Measurements from ENCODE around the gene PROK1.

Gene PROK1

DNA sequence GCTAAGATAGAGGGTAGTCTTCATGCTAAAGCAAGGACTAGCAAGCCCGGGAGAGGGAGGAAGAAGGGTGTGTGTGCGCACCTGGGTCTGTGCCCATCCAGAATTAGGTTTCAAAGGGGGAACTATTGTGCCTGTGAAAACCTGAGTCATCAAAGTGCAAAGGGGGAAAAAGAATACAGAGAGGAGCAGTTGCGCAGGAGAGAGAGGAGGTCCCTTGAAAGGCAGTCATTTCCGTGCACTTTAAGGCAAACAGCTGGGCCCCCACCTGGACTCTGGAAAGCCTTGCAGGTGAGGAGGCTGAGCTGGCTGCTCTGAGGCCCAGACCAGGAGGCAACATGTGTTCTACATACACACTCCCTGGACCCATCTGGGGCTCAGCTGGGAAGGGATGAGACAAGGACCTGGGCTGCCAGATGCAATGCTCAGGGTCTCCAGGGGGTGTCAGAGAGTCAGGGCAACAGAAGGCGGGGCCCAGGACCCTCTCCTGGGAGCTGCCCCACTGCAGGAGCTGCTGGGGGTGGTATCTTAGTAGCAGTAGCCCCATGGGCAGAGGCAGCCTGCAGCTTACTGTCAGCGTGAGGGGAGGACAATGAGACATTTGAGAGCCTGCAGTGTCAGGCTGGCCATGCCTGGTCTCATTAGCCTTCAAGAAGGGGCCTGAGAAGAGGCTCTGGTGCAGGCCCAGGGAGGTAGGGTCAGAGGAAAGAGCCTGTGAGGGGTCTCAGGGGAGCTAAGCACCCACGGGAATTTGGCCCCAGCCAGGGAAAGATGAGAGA lies 14.3 kb downstream of the PROK1 start:
- DNase-seq (ENCODE audit: low read depth in 2 of 2): no peak

DNA sequence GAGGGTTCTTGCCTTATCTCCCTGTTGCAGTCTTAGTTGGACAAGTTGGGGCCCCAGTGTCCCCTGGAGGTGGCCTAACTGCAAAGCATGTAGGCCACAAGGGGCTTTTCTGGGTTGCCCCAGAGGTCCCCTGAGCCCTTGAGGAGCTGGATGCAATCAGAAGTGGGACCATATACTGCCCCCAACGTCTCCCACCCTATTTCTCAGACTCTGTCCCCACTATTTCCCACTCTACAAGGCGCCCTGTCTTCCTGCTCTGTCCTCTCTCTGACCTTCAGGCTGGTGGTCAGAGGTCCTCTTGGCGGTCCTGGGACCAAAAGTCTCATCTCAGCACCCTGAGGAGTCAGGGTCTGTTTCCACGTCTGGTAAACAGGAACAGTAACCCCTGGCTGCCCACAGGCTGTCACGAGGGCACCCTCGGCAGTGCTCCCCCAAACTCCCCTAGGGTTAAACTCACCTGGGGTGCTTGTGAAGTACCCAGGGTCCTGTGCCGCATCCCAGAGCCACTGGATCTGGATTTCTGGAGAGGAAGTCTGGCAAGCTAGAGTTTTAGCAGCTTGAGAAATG lies 14.9 kb downstream of the PROK1 start:
- DNase-seq (ENCODE audit: low read depth in 2 of 2): no peak

DNA sequence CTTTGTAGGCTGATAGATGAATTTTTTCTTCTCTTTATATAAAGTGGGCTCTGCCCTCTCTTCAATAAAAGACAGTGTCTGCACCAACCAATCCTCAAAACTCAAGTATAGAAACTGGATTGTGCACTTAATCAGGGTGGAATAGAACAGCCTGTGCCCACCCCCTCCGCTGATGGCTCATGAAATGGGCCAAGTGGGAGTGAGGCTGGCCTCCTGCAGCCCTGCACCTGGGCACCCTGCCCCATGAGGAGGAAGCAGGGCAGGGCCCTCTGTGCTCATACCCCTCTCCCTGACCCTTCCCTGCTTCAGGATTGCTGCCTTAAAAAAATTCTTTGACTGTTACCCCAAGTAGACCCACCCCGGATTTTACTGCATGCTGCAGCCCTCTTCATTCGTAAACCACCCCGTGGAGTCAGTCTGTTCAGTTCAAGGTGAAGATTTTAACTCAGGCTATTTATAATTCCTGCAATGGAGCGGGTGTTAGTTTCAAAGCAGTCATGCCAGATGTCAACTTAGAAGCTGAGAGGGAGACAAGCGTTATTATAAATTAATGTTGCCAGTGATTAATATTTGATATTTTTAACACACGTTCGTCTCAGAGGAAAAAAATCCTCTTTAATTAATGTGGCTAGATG lies 15.8 kb downstream of the PROK1 start:
- no peak for DNase-seq (ENCODE audit: low read depth in 2 of 2)

DNA sequence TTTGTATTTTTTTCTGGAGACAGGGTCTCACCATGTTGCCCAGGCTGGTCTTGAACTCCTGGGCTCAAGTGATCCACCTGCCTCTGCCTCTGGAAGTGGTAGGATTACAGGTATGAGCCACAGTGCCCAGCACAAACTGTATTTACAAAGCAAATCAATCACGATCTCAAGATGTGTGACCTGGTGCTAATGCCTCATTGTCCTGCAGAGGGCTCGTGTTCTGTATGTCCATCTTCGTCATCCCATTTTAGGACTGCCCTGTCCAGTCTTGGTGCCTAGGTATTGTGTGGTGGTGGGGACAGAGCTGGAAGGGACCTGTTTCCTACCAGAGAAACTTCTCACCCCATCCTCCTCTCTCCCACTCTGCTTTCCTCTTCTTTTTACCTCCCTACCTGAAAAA lies 20.2 kb downstream of the PROK1 start:
- DNase-seq (ENCODE audit: low read depth in 2 of 2): no peak

DNA sequence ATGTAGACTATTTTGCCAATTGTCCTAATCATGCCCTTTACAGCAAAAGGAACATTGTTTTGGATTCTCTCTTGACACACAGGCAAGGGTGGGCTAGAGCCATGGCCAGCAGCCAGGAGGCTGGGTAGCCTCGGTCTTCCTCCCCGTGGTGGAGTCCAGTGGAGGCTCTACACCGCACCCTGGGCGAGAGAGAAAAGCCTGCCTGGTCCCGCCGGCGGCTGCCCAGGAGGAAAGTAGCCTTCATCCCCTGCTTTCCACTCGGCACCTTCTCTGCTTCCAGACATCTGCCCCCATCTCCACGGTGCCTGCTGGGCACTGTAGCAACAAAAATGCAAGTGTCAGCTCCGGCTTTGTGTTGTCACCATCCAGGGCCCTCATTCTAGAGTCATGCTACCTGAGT lies 21.6 kb downstream of the PROK1 start:
- DNase-seq (ENCODE audit: low read depth in 2 of 2): no peak

DNA sequence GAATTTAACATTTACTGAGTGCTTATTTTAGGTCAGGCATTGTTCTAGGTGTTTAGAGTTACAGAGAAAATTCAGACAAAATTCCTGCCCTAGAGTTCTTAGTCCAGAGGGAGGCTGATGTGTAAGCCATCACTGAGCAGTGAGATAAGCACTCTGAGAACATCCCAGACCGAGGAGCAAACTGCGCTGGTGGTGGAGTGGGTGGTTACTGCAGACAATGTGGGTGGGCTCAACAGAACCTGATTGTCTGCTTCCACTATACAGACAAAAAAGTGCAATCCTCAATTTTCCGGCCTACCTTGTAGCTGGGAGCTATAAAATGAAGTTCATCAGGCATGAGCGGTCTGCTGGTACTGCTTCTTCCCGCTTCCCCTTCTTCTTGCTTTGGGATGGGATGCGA lies 23.5 kb downstream of the PROK1 start:
- DNase-seq (ENCODE audit: low read depth in 2 of 2): no peak

DNA sequence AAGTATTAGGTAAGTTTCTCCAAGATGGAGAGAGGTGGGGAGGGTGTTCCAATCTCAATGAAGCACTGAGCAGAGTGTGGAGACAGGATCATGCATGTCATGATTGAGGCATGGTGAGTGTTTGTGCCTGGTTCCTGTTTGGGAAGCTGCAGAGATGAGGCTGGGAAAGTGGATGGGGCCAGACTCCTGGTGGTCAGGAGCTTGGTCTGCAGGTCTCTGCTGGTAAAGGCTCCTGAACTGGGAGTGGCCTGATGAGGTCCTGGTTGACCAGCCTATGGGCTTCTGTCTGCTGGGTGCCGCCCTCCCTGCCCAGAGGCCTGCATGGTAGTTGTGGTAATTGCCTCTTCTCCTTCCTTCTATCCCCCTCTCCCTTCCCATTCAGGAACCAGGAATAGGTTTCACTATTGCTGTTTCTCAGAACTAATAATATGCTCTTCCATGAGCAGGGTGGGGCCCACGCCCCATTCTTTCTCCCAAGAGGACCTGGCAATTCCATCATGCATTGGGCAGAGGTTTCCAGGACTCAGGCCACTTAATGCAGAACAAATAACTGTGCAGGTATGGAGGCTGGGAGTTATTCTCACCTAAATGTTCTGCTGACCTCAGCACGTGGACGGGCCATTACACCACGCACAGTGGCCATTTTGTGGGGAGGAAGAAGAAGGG lies 24.5 kb downstream of the PROK1 start:
- DNase-seq (ENCODE audit: low read depth in 2 of 2): no peak

DNA sequence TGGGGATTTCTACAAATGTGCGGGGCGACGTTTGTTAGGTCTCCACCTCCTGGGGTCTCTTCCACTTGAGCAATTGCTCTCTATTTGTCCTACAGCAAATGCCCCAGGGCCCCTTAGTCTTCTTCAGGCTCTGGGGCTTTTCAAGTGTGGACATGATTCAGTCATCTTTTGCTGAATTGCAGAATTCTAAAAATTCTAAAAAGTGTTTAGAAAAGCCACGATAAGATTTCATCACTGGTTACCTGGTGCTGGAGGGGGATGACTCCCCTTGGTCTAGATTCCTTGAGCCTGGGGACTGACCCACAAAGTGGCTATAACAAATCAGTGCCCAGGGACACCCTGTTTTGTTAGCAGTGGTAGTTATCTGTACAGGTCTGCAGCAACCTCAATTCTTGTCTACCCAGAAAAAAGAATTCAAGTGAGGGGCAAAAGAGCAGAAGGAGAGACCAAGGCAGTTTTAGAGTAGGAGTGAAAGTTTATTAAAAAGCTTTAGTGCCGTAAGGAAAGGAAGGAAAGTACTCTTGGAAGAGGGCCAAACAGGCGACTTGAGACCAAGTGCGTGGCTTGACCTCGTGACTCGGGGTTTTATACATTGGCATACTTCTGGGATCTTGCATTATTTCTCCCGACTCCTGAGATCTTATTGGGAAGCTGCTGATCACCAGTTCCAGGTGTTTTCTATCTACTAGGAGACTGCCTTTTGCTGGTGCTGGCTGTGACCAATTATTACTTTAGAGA lies 25.2 kb downstream of the PROK1 start:
- no peak for DNase-seq (ENCODE audit: low read depth in 2 of 2)

DNA sequence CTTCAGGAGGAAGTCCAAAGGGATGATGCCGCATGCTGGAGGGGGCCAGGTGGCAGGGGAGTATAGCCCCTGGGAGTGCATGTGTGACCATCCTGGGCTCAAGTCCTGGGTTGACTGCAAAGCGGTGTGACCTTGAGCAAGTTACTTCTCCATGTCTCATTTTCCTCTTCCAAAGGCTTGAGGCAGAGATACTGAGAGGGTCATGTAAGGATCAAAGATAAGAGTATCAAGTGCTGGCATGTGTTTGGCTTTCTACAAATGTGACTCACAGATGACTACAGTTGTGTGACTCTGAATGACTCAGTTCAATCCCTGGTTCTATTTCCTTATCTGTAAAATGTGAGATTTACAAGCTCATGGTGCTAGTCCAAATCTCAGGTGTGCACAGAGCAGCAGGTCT lies 26.1 kb downstream of the PROK1 start:
- no peak for DNase-seq (ENCODE audit: low read depth in 2 of 2)

DNA sequence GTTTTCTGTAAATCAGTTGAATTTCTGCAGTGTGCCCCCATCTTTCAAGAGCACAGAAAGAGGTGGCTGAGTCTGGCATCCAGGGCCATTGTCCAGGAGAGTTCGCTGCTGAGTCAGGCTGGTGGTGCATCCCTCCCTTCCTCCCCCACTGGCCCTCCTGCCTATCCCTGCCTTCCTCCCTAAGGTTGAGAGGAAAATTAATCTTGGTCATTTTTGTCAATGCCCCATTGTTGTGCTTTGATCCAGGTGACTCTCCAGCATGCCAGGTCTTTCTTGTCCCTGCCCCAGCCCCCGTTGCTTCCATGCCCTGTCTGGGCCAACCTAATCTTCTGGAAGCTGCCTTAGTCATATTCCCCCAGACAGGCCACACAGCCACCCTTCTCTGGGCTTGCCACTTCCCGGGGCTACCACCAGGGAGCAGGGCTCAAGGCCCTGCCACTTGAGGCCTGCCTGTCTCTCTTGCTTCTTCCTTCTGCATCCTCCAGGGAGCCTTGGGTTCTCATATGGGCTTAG lies 26.6 kb downstream of the PROK1 start:
- no peak for DNase-seq (ENCODE audit: low read depth in 2 of 2)

DNA sequence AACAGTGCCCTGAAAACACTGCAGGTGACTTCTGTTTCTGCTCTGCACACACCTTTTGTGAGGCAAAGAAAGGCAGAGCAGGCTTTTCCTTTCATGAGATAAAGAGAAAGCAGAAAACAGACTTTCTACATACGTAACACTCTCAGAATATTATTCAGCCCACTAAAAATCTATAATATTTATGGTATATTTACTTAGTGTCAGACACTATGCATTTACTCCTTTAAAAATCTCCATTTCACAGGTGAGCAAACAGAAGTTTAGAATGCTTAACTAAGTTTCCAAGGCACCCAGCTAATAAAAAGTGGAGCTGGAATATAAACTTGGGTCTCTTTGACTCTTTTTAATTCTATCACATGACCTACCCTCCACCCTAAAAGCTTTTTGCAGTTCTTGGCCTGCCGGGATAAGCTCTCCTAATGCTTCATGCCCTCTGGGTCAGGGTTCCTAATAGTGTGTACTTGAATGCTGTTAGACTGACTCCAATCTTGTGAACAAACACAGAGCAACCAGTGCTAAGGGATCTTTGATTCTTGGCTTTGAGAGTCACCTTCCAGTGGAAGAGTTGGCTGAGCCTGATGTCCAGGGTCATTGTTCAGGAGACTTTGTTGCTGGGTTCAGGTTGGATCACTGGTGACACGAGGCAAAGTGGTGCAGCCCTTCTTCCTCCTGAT lies 27.2 kb downstream of the PROK1 start:
- no peak for DNase-seq (ENCODE audit: low read depth in 2 of 2)

DNA sequence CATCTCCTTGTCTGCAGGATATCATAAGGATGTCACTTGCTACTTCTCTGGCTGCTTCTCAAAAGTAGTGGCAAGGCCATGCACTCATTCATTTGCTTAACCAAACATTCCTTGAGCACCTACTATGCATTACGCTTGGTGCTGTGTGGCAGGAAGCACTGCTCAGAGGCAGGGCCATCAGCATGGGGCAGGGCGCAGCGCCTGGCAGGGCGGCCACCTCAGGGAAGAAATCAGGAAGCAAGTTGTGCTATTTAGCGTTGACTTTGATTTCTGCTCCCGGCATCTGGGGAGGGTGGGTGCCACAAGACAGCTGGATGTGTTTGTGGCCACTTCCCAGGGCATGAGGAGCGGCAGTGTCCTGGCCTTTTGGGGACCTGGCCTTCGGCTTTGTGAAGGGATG lies 27.9 kb downstream of the PROK1 start:
- no peak for DNase-seq (ENCODE audit: low read depth in 2 of 2)

DNA sequence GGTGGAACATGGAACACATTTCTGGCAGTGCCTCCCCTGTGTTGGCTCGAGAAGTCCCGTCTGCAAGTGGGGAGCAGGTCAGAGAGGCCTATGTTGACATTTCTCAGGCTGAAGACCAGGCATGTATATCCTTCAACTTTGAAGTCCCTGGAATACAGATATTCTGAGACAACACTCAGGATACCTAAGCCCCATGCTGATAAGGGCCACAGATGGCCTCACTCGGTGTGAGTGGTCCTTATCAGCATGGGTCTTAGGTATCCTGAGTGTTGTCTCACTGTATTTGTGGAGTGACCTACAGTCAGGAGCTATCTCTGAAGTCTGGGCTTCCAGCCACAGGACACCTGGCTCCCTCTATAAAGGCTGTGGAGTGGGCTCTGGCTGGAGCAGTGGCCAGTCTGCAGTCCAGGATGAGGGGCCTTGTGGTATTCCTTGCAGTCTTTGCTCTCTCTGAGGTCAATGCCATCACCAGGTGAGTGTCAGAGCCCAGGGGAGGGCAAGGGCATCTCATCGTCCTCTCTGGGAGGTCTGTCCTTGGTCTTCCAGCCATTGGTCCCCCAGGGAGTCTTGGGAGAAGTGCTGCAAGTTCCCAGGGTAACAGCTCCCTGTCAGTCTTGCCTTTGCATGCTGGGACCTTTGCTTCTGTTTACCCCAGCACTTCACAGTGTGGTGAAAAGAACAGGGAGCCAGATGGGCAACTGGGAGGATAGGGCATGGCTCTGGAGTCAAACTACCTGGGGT lies 29.6 kb downstream of the PROK1 start:
- no peak for DNase-seq (ENCODE audit: low read depth in 2 of 2)

DNA sequence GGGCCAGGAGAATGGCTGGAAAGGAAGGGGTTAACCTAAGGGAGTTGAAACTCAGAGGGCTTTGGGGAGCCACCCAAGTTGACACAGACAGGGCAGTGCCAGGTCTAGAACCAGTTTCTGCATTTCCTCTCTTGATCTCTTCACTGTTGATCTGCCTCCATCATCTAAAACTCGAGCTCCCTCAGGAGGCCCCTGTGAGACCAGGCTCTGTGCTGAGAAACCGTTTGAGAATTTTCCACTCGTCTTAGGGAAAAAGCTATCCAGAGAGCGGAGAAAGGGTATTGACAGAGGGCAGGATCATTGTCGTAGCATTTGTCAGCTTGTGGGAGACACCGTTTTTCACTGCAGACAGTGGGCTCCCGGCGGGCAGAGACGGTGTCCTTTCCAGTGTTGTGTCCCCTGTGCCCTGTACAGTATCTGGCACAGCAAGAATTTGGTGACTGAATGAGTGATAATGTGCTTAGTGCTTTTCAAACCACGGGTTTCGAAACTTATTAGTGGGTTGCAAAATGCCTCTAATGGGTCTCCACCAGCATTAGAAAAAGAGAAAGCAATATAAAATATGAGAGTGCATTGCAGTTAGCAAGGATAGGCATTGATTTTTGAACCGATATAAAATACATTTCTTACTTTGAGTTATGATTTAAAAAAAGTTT lies 31.1 kb downstream of the PROK1 start:
- no peak for DNase-seq (ENCODE audit: low read depth in 2 of 2)

DNA sequence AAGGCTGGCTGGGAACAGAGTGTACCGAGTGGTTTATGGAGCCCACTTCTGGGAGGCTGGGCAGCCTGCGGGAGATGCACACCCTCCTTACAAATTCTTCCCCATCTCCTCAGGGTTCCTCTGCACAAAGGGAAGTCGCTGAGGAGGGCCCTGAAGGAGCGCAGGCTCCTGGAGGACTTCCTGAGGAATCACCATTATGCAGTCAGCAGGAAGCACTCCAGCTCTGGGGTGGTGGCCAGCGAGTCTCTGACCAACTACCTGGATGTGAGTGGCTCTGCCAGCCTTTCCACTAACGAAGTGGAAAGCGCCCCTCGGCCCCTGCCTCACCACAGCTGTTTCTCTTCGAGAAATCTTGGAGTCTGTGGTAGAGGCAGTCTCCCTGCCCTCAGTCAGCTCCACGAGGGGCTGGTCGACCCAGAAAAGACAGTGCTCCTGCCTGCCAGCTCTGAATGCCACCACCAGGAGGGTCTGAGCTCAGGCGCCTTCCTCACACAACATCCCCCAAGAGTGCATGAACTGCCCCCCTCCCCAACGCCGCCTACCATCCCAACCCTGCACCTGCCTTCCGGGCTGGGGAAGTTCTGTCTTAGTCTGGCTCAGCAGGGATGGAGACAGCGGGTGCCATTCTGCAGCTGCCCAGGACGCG lies 31.8 kb downstream of the PROK1 start:
- no peak for DNase-seq (ENCODE audit: low read depth in 2 of 2)

DNA sequence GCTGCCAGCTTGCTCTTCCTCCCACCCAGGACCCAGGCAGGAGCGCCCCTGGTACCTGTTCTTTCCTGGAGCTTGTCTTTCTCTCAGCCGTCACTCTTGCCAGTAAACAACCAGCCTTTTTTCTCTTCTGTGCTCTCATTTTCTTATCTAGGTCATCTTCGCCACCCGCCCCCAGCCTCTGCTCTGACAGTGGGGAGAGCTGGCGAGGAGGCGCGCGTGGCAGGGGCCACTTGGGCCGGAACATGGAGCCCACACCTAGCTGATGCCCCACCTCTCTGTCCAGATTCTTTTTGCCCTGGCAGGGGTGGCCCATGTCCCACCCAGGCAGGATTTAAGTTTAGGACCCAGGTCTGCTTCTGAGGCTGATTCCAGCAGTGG lies 32.3 kb downstream of the PROK1 start:
- DNase-seq (ENCODE audit: low read depth in 2 of 2): no peak

DNA sequence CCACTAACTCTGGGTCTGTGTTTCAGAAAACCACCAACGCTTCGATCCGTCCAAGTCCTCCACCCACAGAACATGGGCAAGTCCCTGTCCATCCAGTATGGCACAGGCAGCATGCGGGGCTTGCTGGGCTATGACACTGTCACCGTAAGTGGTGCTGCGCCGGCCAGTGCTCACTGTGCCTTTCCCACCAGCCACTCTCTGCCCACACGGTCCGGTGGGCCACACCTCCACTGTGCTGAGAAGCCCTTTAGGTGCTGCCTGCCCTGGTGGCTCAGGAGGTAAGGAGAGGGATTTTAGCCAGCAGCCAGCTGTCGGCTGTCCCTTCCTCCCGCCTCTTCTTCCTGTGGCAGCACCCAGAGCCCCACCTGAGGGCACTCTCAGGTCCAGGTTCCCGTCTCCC lies 33.9 kb downstream of the PROK1 start:
- DNase-seq (ENCODE audit: low read depth in 2 of 2): no peak

DNA sequence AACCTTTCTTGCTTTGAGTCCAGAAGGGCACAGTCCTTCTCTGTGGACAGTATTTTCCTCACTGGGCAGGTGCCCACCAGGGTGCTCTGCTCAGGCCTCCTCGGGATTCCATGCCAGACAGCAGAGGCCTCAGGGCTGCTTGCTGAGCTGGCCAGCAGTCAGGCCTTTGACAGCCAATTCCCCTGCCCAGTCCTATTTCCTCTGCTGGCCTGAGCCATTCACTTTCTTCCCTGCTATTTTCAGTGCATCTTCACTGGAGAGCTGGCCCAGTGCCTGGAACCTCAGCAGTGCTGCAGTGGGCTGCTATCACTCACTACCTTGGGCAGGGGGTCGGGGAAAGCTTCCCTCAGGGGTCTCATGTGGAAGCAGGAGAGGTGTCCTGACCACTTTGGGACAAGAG lies 34.8 kb downstream of the PROK1 start:
- DNase-seq (ENCODE audit: low read depth in 2 of 2): no peak

DNA sequence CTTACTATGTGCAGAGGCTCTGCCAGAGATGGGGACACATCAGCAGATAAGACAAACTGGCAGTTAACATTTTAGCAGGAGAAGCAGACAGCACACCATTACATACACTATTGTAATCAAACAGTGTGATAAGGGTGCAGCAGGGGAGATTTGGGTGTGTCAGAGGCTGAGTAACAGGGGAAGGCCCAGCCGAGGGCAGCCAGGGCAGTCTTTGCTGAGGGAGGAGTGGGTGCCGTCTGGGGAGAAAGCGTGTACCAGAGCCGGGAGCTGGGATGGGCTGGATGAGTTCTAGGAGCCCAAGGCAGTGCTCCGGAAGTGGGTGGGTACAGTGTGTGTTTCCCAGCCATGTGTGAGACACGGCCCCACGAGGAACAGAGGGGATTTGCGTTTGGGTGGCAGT lies 36.8 kb downstream of the PROK1 start:
- no peak for DNase-seq (ENCODE audit: low read depth in 2 of 2)

DNA sequence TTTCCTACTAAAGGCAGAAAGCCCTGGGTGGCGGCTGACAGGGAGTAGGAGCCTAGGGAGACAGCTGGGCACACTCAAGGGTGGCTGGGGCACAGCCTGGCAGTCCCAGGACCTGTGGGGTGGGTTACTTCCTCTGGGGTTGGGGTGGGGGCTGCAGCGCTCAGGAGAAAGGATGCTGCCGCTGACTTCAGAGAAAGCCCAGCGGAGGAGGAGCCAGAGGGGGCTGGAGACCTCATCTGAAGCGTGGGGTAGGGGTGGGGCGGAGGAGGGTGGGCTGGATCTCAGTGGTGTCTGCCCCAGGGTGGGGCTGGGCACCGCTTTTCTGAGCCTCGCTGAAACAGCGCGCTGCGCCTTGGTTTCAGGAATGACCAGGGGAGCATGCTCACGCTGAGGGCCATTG lies 37.2 kb downstream of the PROK1 start:
- no peak for DNase-seq (ENCODE audit: low read depth in 2 of 2)
